Mesenchymal stem cell (in vitro differentiated cells and primary cell): ENCODE results near the gene ZEB2.

Source experiments
- DNase-seq: peaks from one replicate; pipeline ENCODE4 v3.0.0-alpha.2; 2013
- H2AFZ ChIP-seq: one replicate; pipeline ENCODE4 v1.6.1; 2013; ENCODE audit warnings: low read depth, mild to moderate bottlenecking, control low read depth, inconsistent platforms, low read length, moderate library complexity
- H2AK5ac ChIP-seq: 2 replicates; pipeline ENCODE4 v1.6.1; 2013; ENCODE audit warnings: low read length, moderate library complexity, mild to moderate bottlenecking, inconsistent platforms; ENCODE audit not compliant: severe bottlenecking
- H2BK120ac ChIP-seq: one replicate; pipeline ENCODE4 v1.6.1; 2013; ENCODE audit warnings: low read depth, mild to moderate bottlenecking, inconsistent platforms, low read length, moderate library complexity
- H2BK12ac ChIP-seq, 2 experiments: one replicate each; pipeline ENCODE4 v1.6.1; 2013; ENCODE audit warnings: inconsistent platforms in 2 of 2, low read length in 2 of 2, mild to moderate bottlenecking in 2 of 2, moderate library complexity in 2 of 2, control low read depth in 1 of 2
- H2BK15ac ChIP-seq: one replicate; pipeline ENCODE4 v1.6.1; 2013; ENCODE audit warnings: mild to moderate bottlenecking, low read depth, inconsistent platforms; ENCODE audit not compliant: poor library complexity, severe bottlenecking
- H2BK5ac ChIP-seq: 2 replicates; pipeline ENCODE4 v1.6.1; 2013; ENCODE audit warnings: low read depth, mild to moderate bottlenecking, low read length, control low read depth, inconsistent platforms; ENCODE audit not compliant: poor library complexity, severe bottlenecking
- H3K14ac ChIP-seq, 2 experiments: one replicate each; pipeline ENCODE4 v1.6.1; 2013; ENCODE audit warnings: inconsistent platforms in 2 of 2, low read length in 2 of 2, control low read depth in 1 of 2, mild to moderate bottlenecking in 1 of 2, moderate library complexity in 1 of 2
- H3K18ac ChIP-seq, 2 experiments: one replicate each; pipeline ENCODE4 v1.6.1; 2013; ENCODE audit warnings: inconsistent platforms in 2 of 2, low read length in 2 of 2, control low read depth in 1 of 2, low read depth in 1 of 2, mild to moderate bottlenecking in 1 of 2
- H3K23ac ChIP-seq, 2 experiments: one replicate each; pipeline ENCODE4 v1.6.1; 2013; ENCODE audit warnings: inconsistent platforms in 2 of 2, low read length in 2 of 2, mild to moderate bottlenecking in 2 of 2, moderate library complexity in 2 of 2, control low read depth in 1 of 2
- H3K27ac ChIP-seq: 2 replicates; pipeline ENCODE4 v1.5.1; 2013; ENCODE audit warnings: mild to moderate bottlenecking, moderate library complexity, low read length, control low read depth, inconsistent platforms; ENCODE audit not compliant: poor library complexity, severe bottlenecking
- H3K27me3 ChIP-seq, 2 experiments: 2 replicates each; pipeline versions ENCODE4 v1.6.1 to v1.7.0; 2013; ENCODE audit warnings: low read length in 2 of 2, mild to moderate bottlenecking in 2 of 2, moderate library complexity in 2 of 2, control low read depth in 1 of 2, inconsistent platforms in 1 of 2; ENCODE audit not compliant: control insufficient read depth in 1 of 2, insufficient read depth in 1 of 2
- H3K36me3 ChIP-seq, 2 experiments: 2 replicates each; pipeline versions ENCODE4 v1.6.1 to v1.7.0; 2013; ENCODE audit warnings: low read length in 2 of 2, control low read depth in 1 of 2, inconsistent platforms in 1 of 2, low read depth in 1 of 2, mild to moderate bottlenecking in 1 of 2; ENCODE audit not compliant: insufficient read depth in 2 of 2, control insufficient read depth in 1 of 2
- H3K4ac ChIP-seq, 2 experiments: one replicate each; pipeline ENCODE4 v1.6.1; 2013; ENCODE audit warnings: inconsistent platforms in 2 of 2, low read length in 2 of 2, mild to moderate bottlenecking in 2 of 2, moderate library complexity in 2 of 2, control low read depth in 1 of 2, low read depth in 1 of 2
- H3K4me1 ChIP-seq: 2 replicates; pipeline ENCODE4 v1.6.1; 2013; ENCODE audit warnings: low read depth, low read length, control low read depth; ENCODE audit not compliant: control insufficient read depth, insufficient read depth
- H3K4me2 ChIP-seq: 2 replicates; pipeline ENCODE4 v1.6.1; 2013; ENCODE audit warnings: low read length, mild to moderate bottlenecking, inconsistent platforms; ENCODE audit not compliant: poor library complexity, severe bottlenecking
- H3K4me3 ChIP-seq, 2 experiments: 2 replicates each; pipeline versions ENCODE4 v1.5.1 to v1.7.0; 2013; ENCODE audit warnings: low read length in 2 of 2, mild to moderate bottlenecking in 2 of 2, control low read depth in 1 of 2, low read depth in 1 of 2; ENCODE audit not compliant: insufficient read depth in 1 of 2
- H3K79me1 ChIP-seq: replicated peaks from 2 replicates; pipeline ENCODE4 v1.6.1; 2013; ENCODE audit warnings: mild to moderate bottlenecking, control low read depth, low read length, inconsistent platforms; ENCODE audit not compliant: poor library complexity, severe bottlenecking
- H3K9ac ChIP-seq: 2 replicates; pipeline ENCODE4 v1.7.0; 2013; ENCODE audit warnings: mild to moderate bottlenecking, low read length, moderate library complexity
- H3K9me3 ChIP-seq: 2 replicates; pipeline ENCODE4 v1.7.0; 2013; ENCODE audit warnings: mild to moderate bottlenecking, low read length; ENCODE audit not compliant: control insufficient read depth
- H4K8ac ChIP-seq: one replicate; pipeline ENCODE4 v1.6.1; 2013; ENCODE audit warnings: inconsistent platforms, mild to moderate bottlenecking, low read length, moderate library complexity
- H4K91ac ChIP-seq: one replicate; pipeline ENCODE4 v1.6.1; 2013; ENCODE audit warnings: mild to moderate bottlenecking, low read length, inconsistent platforms
- WGBS: methylation state at CpG from one replicate; pipeline ENCODE4 v1.1.7; 2013; ENCODE audit warnings: mixed read lengths; 5-methylcytosine and 5-hydroxymethylcytosine counted together

Gene ZEB2

DNA sequence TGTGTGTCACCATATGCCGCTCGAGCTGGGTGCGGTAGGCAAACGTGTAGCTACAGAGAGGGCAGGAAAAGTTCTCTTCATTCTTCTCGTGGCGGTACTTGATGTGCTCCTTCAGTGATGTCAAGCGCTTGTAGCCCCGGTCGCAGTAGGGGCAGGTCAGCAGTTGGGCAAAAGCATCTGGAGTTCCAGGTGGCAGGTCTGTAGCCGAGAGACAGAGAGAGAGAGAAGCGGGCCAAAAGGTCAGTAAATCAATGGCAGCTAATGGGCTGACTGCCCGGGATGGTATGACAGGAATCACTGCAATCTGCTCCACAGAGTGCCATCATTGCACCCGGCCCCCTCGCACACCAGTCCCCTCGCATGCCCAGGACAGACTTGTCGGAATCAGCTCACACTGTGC is 116.0 kb downstream of the ZEB2 start:
- Histone ChIP-seq H2AK5ac (no peak overlapping the region), H2BK5ac (no peak overlapping the region), H3K4me3 (no peak overlapping the region), H3K27ac (peak overlapping the region; percentile 88), H2BK12ac (no peak overlapping the region), H4K8ac (no peak overlapping the region), H3K4me2 (no peak overlapping the region), H2BK120ac (no peak overlapping the region), H3K4ac (no peak overlapping the region), H3K4me1 (peaks cover 6% of the 10 kb centered on the region), H3K36me3 (peaks cover 0 to 92% of the 10 kb centered on the region in 2 experiments), H3K14ac (no peak overlapping the region), H3K27me3 (no peaks in the 10 kb centered on the region), H3K79me1 (peaks cover 13% of the 10 kb centered on the region), H3K23ac (no peak overlapping the region), H2AFZ (no peak overlapping the region), H3K18ac (peak overlapping the region in 1 of 2 experiments; percentile 67), H2BK15ac (peak overlapping the region; percentile 15), H3K9me3 (no peaks in the 10 kb centered on the region), H4K91ac (no peak overlapping the region), H3K9ac (no peak overlapping the region)
- 67% methylated on average over 13 of the region's 16 CpGs for WGBS
- DNase-seq, result peak; percentile 46

DNA sequence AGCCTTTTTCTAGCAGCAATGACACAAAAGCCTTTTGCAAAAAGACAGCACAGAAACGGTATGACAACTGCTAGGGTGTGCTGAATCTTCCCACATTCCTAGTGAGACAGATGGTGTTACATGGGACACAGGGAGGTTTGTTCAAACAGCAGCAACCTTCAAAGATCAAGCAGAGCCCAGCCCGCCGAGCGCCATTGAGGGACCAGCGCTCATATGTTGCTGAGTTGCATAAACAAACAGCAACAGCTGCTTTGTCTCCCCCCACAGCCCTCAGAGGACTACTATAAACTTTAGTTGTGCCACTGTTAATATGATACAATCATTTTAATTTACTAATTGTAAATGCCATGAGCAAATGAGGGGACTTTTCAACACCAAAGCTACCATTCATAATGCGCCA is 117.7 kb downstream of the ZEB2 start:
- WGBS, result 50% methylated on average over 5 of the region's 6 CpGs
- Histone ChIP-seq H2BK15ac (no peak overlapping the region), H3K4ac (peak overlapping the region in 1 of 2 experiments; percentile 11), H2BK120ac (no peak overlapping the region), H3K9me3 (no peaks in the 10 kb centered on the region), H3K79me1 (peaks cover 16% of the 10 kb centered on the region), H2AFZ (no peak overlapping the region), H3K27ac (peak overlapping the region; percentile 21), H3K18ac (peak overlapping the region in 1 of 2 experiments; percentile 59), H2AK5ac (peak overlapping the region; percentile 95), H2BK5ac (peak overlapping the region; percentile 61), H3K27me3 (no peaks in the 10 kb centered on the region), H3K9ac (no peak overlapping the region), H3K14ac (no peak overlapping the region), H4K91ac (no peak overlapping the region), H2BK12ac (no peak overlapping the region), H3K4me3 (no peak overlapping the region), H4K8ac (peak overlapping the region; percentile 42), H3K23ac (peak overlapping the region in 1 of 2 experiments; percentile 0), H3K4me1 (peaks cover 6% of the 10 kb centered on the region), H3K36me3 (peaks cover 6 to 92% of the 10 kb centered on the region in 2 experiments), H3K4me2 (no peak overlapping the region)
- DNase-seq, result peak; percentile 55

DNA sequence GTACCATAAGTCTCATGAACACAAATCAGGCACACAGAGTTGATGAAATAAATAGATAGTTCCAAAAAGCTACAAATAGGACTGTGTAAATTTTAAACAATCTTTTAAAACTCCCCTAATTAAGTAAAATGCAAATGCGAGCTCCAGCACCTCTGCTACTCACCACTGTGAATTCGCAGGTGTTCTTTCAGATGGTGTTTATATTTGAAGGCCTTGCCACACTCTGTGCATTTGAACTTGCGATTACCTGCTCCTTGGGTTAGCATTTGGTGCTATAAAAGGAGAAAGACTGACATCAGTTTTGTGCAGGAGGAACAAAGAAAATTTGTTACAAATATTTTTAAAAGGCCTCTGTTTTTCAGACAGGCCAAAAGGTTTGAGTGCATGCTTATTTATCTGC is 118.9 kb downstream of the ZEB2 start:
- H2AK5ac ChIP-seq, result peak overlapping the region; percentile 75
- H2BK15ac ChIP-seq, result no peak overlapping the region
- no peak overlapping the region for H3K23ac ChIP-seq
- H3K27me3 ChIP-seq, result no peaks in the 10 kb centered on the region
- 98% methylated on average over 3 of the region's 3 CpGs for WGBS
- DNase-seq, result no peak
- no peak overlapping the region for H3K27ac ChIP-seq
- H3K4me2 ChIP-seq, result no peak overlapping the region
- H3K18ac ChIP-seq, result no peak overlapping the region
- peaks cover 6 to 92% of the 10 kb centered on the region in 2 experiments for H3K36me3 ChIP-seq
- H4K8ac ChIP-seq, result no peak overlapping the region
- H3K79me1 ChIP-seq, result peaks cover 13% of the 10 kb centered on the region
- H2AFZ ChIP-seq, result no peak overlapping the region
- no peak overlapping the region for H3K9ac ChIP-seq
- no peak overlapping the region for H4K91ac ChIP-seq
- H2BK12ac ChIP-seq, result no peak overlapping the region
- no peak overlapping the region for H3K4ac ChIP-seq
- H2BK120ac ChIP-seq, result no peak overlapping the region
- peaks cover 6% of the 10 kb centered on the region for H3K4me1 ChIP-seq
- H3K9me3 ChIP-seq, result no peaks in the 10 kb centered on the region
- no peak overlapping the region for H3K4me3 ChIP-seq
- H3K14ac ChIP-seq, result no peak overlapping the region
- H2BK5ac ChIP-seq, result no peak overlapping the region

DNA sequence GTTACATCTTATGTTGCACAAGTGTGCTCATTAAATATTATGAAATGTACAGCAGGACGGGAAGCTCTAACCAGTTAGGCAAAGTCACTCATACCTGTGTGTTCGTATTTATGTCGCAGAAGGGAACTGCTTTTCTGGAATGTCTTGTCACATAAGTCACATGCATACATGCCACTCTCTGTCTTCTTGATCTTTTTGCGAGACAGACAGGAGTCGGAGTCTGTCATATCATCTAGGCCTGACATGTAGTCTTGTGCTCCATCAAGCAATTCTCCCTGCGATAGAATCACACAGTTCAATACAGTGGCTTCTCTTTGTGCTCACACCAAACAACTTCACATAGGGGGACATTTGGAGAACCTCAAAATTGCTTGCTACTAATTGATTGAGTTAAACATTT is 123.6 kb downstream of the ZEB2 start:
- H3K9ac ChIP-seq, result no peak overlapping the region
- WGBS, result 100% methylated on average over 5 of the region's 6 CpGs

More for the DNA sequence above, 123.6 kb downstream of the ZEB2 start:
- H2BK15ac ChIP-seq, result no peak overlapping the region
- H4K91ac ChIP-seq, result no peak overlapping the region
- no peak overlapping the region for H3K27ac ChIP-seq
- H3K4ac ChIP-seq, result no peak overlapping the region
- peaks cover 15% of the 10 kb centered on the region for H3K79me1 ChIP-seq
- no peaks in the 10 kb centered on the region for H3K4me1 ChIP-seq
- H3K27me3 ChIP-seq, result no peaks in the 10 kb centered on the region
- H4K8ac ChIP-seq, result no peak overlapping the region
- no peak for DNase-seq
- H3K4me3 ChIP-seq, result no peak overlapping the region
- no peak overlapping the region for H2AK5ac ChIP-seq
- no peak overlapping the region for H3K4me2 ChIP-seq
- no peak overlapping the region for H2BK5ac ChIP-seq
- no peaks in the 10 kb centered on the region for H3K9me3 ChIP-seq
- H2BK120ac ChIP-seq, result no peak overlapping the region
- no peak overlapping the region for H3K23ac ChIP-seq
- no peak overlapping the region for H2BK12ac ChIP-seq
- no peak overlapping the region for H3K14ac ChIP-seq
- H3K36me3 ChIP-seq, result peaks cover 14 to 99% of the 10 kb centered on the region in 2 experiments
- no peak overlapping the region for H2AFZ ChIP-seq
- no peak overlapping the region for H3K18ac ChIP-seq
